Measurements from ENCODE around the gene PLEKHM3. TPM values are rescaled to one million over a fixed set of nuclear protein-coding genes. Genes with fewer than 3 reads are reported as not detected.
"Not testable (repeated sequence)": the region's sequence is repeated elsewhere in the genome, so short reads cannot be mapped to it uniquely, and the experiment has no call there.

The PLEKHM3 gene
- polyA plus RNA-seq, 1 donor (not counting 4 experiments of a cell fraction or from before 2014, with no cell fraction given): 2.9 TPM

- Histone ChIP-seq H3K9me3 (ENCODE audit: control insufficient read depth, low read depth, low read length) (no peaks in the 10 kb centered on the region), H3K4me1 (ENCODE audit: control insufficient read depth, extremely low read depth, insufficient read depth, low read length) (peaks cover 8% of the 10 kb centered on the region), H2AFZ (ENCODE audit: control insufficient read depth, low read length) (no peak overlapping the region), H3K9me1 (ENCODE audit: control insufficient read depth, extremely low read depth, insufficient read depth, low read length) (no peaks in the 10 kb centered on the region), H3K9ac (ENCODE audit: control insufficient read depth, extremely low read depth, insufficient read depth, low read length) (no peak overlapping the region), H3K27me3 (ENCODE audit: control insufficient read depth, extremely low read depth, insufficient read depth, low read length) (no peaks in the 10 kb centered on the region), H3K79me2 (ENCODE audit: control insufficient read depth, insufficient read depth, low read length) (peaks cover 10% of the 10 kb centered on the region), H3K4me2 (ENCODE audit: control insufficient read depth, extremely low read depth, insufficient read depth, low read depth, low read length) (peak overlapping the region; percentile 92), H4K20me1 (ENCODE audit: control insufficient read depth, extremely low read depth, insufficient read depth, low read length) (no peaks in the 10 kb centered on the region), H3K4me3 (ENCODE audit: control insufficient read depth in 2 of 3, extremely low read depth in 1 of 3, insufficient read depth in 2 of 3, low read depth in 1 of 3, low read length in 3 of 3) (no peak overlapping the region), H3K27ac (ENCODE audit: control insufficient read depth, insufficient read depth, low read length) (no peak overlapping the region), H3K36me3 (ENCODE audit: control insufficient read depth in 2 of 2, extremely low read depth in 1 of 2, insufficient read depth in 2 of 2, low read length in 2 of 2) (no peaks in the 10 kb centered on the region)
- DNase-seq (ENCODE audit: low read depth, low spot score) (no peak), FAIRE-seq (no peak)
- TF ChIP-seq EZH2 (IDR thresholded peaks at IDR 0.05; ENCODE audit: low read length): no peak
- TF ChIP-seq, protein P1, sequence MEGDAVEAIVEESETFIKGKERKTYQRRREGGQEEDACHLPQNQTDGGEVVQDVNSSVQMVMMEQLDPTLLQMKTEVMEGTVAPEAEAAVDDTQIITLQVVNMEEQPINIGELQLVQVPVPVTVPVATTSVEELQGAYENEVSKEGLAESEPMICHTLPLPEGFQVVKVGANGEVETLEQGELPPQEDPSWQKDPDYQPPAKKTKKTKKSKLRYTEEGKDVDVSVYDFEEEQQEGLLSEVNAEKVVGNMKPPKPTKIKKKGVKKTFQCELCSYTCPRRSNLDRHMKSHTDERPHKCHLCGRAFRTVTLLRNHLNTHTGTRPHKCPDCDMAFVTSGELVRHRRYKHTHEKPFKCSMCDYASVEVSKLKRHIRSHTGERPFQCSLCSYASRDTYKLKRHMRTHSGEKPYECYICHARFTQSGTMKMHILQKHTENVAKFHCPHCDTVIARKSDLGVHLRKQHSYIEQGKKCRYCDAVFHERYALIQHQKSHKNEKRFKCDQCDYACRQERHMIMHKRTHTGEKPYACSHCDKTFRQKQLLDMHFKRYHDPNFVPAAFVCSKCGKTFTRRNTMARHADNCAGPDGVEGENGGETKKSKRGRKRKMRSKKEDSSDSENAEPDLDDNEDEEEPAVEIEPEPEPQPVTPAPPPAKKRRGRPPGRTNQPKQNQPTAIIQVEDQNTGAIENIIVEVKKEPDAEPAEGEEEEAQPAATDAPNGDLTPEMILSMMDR (optimal IDR thresholded peaks at IDR 0.05 in 1 of 3, IDR thresholded peaks at IDR 0.05 in 1 of 3, conservative IDR thresholded peaks at IDR 0.05 in 1 of 3; ENCODE audit: extremely low read depth in 1 of 3, insufficient read depth in 2 of 3, low read length in 3 of 3): no peak
- dilution Hi-C loops (cut with MboI; ENCODE audit: extremely low pct_ligation_motif_present, low sequenced_read_pairs): no loop called here
These were observed 1.2 kb downstream of the PLEKHM3 start for GRCh38 chr2:208024091-208024490.

DNA sequence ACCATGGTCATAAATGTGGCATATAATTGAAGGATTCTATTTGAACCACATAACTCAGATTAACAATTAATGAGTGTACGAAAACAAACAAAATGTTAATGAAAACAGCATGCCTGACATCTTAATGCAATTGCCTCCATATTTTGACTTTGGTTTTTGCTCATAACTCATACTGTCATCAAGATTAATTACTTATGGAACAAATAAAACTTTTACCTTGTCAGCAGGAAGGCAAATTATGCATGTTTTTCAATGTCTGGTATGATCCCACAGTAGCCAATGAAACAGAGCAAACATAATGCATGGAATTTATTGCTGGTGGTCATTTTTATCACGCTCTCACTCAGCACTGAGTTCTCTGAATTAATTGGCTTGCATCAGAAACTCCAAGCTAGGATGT lies 5.1 kb downstream of the PLEKHM3 start:
- Histone ChIP-seq H3K4me3 (ENCODE audit: control insufficient read depth in 2 of 3, extremely low read depth in 1 of 3, insufficient read depth in 2 of 3, low read depth in 1 of 3, low read length in 3 of 3) (no peak overlapping the region), H3K27ac (ENCODE audit: control insufficient read depth, insufficient read depth, low read length) (no peak overlapping the region), H3K27me3 (ENCODE audit: control insufficient read depth, extremely low read depth, insufficient read depth, low read length) (no peaks in the 10 kb centered on the region), H4K20me1 (ENCODE audit: control insufficient read depth, extremely low read depth, insufficient read depth, low read length) (no peaks in the 10 kb centered on the region), H3K4me2 (ENCODE audit: control insufficient read depth, extremely low read depth, insufficient read depth, low read depth, low read length) (no peak overlapping the region), H3K4me1 (ENCODE audit: control insufficient read depth, extremely low read depth, insufficient read depth, low read length) (peaks cover 3% of the 10 kb centered on the region), H3K9ac (ENCODE audit: control insufficient read depth, extremely low read depth, insufficient read depth, low read length) (no peak overlapping the region), H3K36me3 (ENCODE audit: control insufficient read depth in 2 of 2, extremely low read depth in 1 of 2, insufficient read depth in 2 of 2, low read length in 2 of 2) (no peaks in the 10 kb centered on the region), H2AFZ (ENCODE audit: control insufficient read depth, low read length) (no peak overlapping the region), H3K79me2 (ENCODE audit: control insufficient read depth, insufficient read depth, low read length) (peaks cover 10% of the 10 kb centered on the region), H3K9me1 (ENCODE audit: control insufficient read depth, extremely low read depth, insufficient read depth, low read length) (no peaks in the 10 kb centered on the region), H3K9me3 (ENCODE audit: control insufficient read depth, low read depth, low read length) (no peaks in the 10 kb centered on the region)
- DNase-seq (ENCODE audit: low read depth, low spot score) (no peak), FAIRE-seq (no peak)
- no peak for TF ChIP-seq EZH2 (IDR thresholded peaks at IDR 0.05; ENCODE audit: low read length)
- dilution Hi-C loops (cut with MboI; ENCODE audit: extremely low pct_ligation_motif_present, low sequenced_read_pairs): no loop called here

DNA sequence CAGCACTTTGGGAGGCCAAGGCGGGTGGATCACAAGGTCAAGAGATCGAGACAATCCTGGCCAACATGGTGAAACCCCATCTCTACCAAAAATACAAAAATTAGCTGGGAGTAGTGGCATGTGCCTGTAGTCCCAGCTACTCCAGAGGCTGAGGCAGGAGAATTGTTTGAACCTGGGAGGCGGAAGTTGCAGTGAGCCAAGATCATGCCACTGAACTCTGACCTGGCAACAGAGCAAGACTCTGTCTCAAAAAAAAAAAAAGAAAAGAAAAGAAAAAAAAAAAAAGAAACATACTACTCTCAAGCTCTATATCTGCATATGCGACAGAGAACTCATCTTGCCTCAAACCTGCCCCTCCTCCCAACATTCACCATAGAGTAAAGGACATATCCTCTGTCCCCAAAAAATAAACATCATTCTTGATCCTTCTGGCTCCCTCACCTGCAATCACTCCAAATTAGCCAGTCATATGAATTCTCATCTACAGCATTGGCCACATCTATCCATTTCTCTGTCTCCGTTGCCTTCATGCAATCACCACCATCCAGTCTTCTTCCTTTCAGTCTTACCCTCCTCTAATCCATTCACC lies 7.1 kb downstream of the PLEKHM3 start:
- H3K9me3 ChIP-seq (ENCODE audit: control insufficient read depth, low read depth, low read length); H3K9me1 ChIP-seq (ENCODE audit: control insufficient read depth, extremely low read depth, insufficient read depth, low read length); dilution Hi-C loops (cut with MboI; ENCODE audit: extremely low pct_ligation_motif_present, low sequenced_read_pairs); FAIRE-seq; H3K27ac ChIP-seq (ENCODE audit: control insufficient read depth, insufficient read depth, low read length); DNase-seq (ENCODE audit: low read depth, low spot score); H4K20me1 ChIP-seq (ENCODE audit: control insufficient read depth, extremely low read depth, insufficient read depth, low read length); H3K27me3 ChIP-seq (ENCODE audit: control insufficient read depth, extremely low read depth, insufficient read depth, low read length); H3K4me1 ChIP-seq (ENCODE audit: control insufficient read depth, extremely low read depth, insufficient read depth, low read length); H3K4me2 ChIP-seq (ENCODE audit: control insufficient read depth, extremely low read depth, insufficient read depth, low read depth, low read length); H3K9ac ChIP-seq (ENCODE audit: control insufficient read depth, extremely low read depth, insufficient read depth, low read length); H3K79me2 ChIP-seq (ENCODE audit: control insufficient read depth, insufficient read depth, low read length); H3K36me3 ChIP-seq (ENCODE audit: control insufficient read depth in 2 of 2, extremely low read depth in 1 of 2, insufficient read depth in 2 of 2, low read length in 2 of 2); H3K4me3 ChIP-seq (ENCODE audit: control insufficient read depth in 2 of 3, extremely low read depth in 1 of 3, insufficient read depth in 2 of 3, low read depth in 1 of 3, low read length in 3 of 3); H2AFZ ChIP-seq (ENCODE audit: control insufficient read depth, low read length): not testable (repeated sequence)

Measured in keratinocyte (primary cell).